Prostate gland (tissue), 2 donors: ENCODE data around the gene MYBBP1A.

Experiments used
- CTCF ChIP-seq, 4 experiments: fragments of 200-600 bp in 2 of 4; fragments of 450-650 bp in 2 of 4; sonication (generic) in 2 of 4; IDR thresholded peaks; 1 replicate in 3 of 4; 2 replicates in 1 of 4; pipeline ENCODE4 v1.5.1; 2016 to 2019; ENCODE audit warnings: antibody characterized with exemption in 4 of 4, mild to moderate bottlenecking in 2 of 4, moderate library complexity in 2 of 4
- POLR2A ChIP-seq: fragments of 450-650 bp; IDR thresholded peaks from one replicate; pipeline ENCODE4 v1.6.1; 2016; ENCODE audit warnings: antibody characterized with exemption, mild to moderate bottlenecking

- TF ChIP-seq CTCF (IDR thresholded peaks at IDR 0.05) (no peak), POLR2A (no peak)
These were observed 16.8 kb downstream of the MYBBP1A start for GRCh38 chr17:4538236-4539002.
